Cardiac fibroblast (primary cell): ENCODE measurements around the gene SPATA13.

Source experiments
- DNase-seq, 2 donors: peaks; one replicate each; pipeline versions ENCODE4 v3.0.0 to v3.0.0-alpha.2; 2010; ENCODE audit warnings: low read depth in 2 of 2
- H3K4me3 ChIP-seq, 2 donors: replicated peaks in 1 of 2; 1 replicate in 1 of 2; 2 replicates in 1 of 2; pipeline ENCODE4 v1.5.1; 2011; ENCODE audit warnings: low read depth in 2 of 2, low read length in 2 of 2, mild to moderate bottlenecking in 2 of 2, moderate library complexity in 1 of 2
- TF ChIP-seq, protein P1 (sequence below): IDR thresholded peaks from one replicate; pipeline ENCODE4 v1.5.1; 2011; ENCODE audit warnings: low read depth, mild to moderate bottlenecking, low read length, inconsistent platforms

SPATA13 gene

DNA sequence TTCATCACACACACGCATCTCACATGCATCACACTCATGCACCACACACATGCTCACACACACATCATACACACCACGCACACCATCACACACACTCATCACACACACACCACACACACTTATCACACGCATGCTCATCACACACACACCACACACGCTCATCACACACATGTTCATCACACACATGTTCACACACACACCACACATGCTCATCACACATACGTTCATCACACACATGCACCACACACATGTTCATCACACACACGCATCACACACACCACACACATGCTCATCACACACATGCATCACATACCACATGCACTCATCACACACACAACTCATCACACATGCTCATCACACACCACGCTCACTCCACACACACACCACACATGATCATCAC is 195.8 kb downstream of the SPATA13 start:
- TF ChIP-seq, protein P1, sequence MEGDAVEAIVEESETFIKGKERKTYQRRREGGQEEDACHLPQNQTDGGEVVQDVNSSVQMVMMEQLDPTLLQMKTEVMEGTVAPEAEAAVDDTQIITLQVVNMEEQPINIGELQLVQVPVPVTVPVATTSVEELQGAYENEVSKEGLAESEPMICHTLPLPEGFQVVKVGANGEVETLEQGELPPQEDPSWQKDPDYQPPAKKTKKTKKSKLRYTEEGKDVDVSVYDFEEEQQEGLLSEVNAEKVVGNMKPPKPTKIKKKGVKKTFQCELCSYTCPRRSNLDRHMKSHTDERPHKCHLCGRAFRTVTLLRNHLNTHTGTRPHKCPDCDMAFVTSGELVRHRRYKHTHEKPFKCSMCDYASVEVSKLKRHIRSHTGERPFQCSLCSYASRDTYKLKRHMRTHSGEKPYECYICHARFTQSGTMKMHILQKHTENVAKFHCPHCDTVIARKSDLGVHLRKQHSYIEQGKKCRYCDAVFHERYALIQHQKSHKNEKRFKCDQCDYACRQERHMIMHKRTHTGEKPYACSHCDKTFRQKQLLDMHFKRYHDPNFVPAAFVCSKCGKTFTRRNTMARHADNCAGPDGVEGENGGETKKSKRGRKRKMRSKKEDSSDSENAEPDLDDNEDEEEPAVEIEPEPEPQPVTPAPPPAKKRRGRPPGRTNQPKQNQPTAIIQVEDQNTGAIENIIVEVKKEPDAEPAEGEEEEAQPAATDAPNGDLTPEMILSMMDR: no peak
- DNase-seq: no peak
- no peak overlapping the region for H3K4me3 ChIP-seq
